ENCODE data around the gene PSMD10.

PSMD10 gene

GRCh38 chrX:108132034-108132433, 40.7 kb upstream of the PSMD10 start (continued):
- TF ChIP-seq PBX3 (CRISPR knock-in tag; IDR thresholded peaks at IDR 0.05), result no peak
- no peak for TF ChIP-seq SALL2 (tag by site-specific recombination; IDR thresholded peaks at IDR 0.05; ENCODE audit: borderline replicate concordance)
- no peak for TF ChIP-seq ZBTB1 (tag by site-specific recombination; IDR thresholded peaks at IDR 0.05)
- TF ChIP-seq, protein P1, sequence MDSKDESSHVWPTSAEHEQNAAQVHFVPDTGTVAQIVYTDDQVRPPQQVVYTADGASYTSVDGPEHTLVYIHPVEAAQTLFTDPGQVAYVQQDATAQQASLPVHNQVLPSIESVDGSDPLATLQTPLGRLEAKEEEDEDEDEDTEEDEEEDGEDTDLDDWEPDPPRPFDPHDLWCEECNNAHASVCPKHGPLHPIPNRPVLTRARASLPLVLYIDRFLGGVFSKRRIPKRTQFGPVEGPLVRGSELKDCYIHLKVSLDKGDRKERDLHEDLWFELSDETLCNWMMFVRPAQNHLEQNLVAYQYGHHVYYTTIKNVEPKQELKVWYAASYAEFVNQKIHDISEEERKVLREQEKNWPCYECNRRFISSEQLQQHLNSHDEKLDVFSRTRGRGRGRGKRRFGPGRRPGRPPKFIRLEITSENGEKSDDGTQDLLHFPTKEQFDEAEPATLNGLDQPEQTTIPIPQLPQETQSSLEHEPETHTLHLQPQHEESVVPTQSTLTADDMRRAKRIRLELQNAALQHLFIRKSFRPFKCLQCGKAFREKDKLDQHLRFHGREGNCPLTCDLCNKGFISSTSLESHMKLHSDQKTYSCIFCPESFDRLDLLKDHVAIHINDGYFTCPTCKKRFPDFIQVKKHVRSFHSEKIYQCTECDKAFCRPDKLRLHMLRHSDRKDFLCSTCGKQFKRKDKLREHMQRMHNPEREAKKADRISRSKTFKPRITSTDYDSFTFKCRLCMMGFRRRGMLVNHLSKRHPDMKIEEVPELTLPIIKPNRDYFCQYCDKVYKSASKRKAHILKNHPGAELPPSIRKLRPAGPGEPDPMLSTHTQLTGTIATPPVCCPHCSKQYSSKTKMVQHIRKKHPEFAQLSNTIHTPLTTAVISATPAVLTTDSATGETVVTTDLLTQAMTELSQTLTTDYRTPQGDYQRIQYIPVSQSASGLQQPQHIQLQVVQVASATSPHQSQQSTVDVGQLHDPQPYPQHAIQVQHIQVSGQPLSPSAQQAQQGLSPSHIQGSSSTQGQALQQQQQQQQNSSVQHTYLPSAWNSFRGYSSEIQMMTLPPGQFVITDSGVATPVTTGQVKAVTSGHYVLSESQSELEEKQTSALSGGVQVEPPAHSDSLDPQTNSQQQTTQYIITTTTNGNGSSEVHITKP (tag by site-specific recombination; IDR thresholded peaks at IDR 0.05), result no peak

- Histone ChIP-seq H3K27ac (ENCODE audit: extremely low read depth, low read depth, low read length) (no peak overlapping the region), H3K4me3 (ENCODE audit: low read depth, low read length) (no peak overlapping the region), H3K36me3 (ENCODE audit: control insufficient read depth in 2 of 2, insufficient read depth in 1 of 2, low read length in 2 of 2) (peaks cover 0 to 22% of the 10 kb centered on the region in 2 experiments; a peak in 2 of 3 replicates), H3K9me3 (ENCODE audit: control insufficient read depth, insufficient read depth, low read depth, low read length) (no peaks in the 10 kb centered on the region), H3K4me1 (ENCODE audit: control insufficient read depth, insufficient read depth, low read length) (no peaks in the 10 kb centered on the region)
- POLR2A ChIA-PET, result no interaction called here
- CTCF ChIA-PET, result interaction anchor here (0.6 to 0.7 kb wide), 2 partner anchors 8 to 307 kb away, joined by 3 to 4 read pairs; no protein-coding TSS in a partner anchor
- TF ChIP-seq ZNF830 (tag by site-specific recombination; IDR thresholded peaks at IDR 0.05; ENCODE audit: low read depth) (no peak), ZNF2 (tag by site-specific recombination; IDR thresholded peaks at IDR 0.05) (no peak), PRDM6 (tag by site-specific recombination; IDR thresholded peaks at IDR 0.05) (no peak), ZNF274 (IDR thresholded peaks at IDR 0.05; ENCODE audit: low read length) (no peak), ZNF274 (tag by site-specific recombination; IDR thresholded peaks at IDR 0.05; ENCODE audit: borderline replicate concordance) (no peak), ZNF473 (tag by site-specific recombination; IDR thresholded peaks at IDR 0.05) (no peak), GLI2 (tag by site-specific recombination; IDR thresholded peaks at IDR 0.05; ENCODE audit: borderline replicate concordance, low read depth) (no peak), ZNF138 (tag by site-specific recombination; IDR thresholded peaks at IDR 0.05; ENCODE audit: borderline replicate concordance) (no peak), ZNF624 (tag by site-specific recombination; IDR thresholded peaks at IDR 0.05) (no peak), ZNF518A (tag by site-specific recombination; conservative IDR thresholded peaks at IDR 0.05; ENCODE audit: low read depth) (no peak)
- TF ChIP-seq, protein P2, sequence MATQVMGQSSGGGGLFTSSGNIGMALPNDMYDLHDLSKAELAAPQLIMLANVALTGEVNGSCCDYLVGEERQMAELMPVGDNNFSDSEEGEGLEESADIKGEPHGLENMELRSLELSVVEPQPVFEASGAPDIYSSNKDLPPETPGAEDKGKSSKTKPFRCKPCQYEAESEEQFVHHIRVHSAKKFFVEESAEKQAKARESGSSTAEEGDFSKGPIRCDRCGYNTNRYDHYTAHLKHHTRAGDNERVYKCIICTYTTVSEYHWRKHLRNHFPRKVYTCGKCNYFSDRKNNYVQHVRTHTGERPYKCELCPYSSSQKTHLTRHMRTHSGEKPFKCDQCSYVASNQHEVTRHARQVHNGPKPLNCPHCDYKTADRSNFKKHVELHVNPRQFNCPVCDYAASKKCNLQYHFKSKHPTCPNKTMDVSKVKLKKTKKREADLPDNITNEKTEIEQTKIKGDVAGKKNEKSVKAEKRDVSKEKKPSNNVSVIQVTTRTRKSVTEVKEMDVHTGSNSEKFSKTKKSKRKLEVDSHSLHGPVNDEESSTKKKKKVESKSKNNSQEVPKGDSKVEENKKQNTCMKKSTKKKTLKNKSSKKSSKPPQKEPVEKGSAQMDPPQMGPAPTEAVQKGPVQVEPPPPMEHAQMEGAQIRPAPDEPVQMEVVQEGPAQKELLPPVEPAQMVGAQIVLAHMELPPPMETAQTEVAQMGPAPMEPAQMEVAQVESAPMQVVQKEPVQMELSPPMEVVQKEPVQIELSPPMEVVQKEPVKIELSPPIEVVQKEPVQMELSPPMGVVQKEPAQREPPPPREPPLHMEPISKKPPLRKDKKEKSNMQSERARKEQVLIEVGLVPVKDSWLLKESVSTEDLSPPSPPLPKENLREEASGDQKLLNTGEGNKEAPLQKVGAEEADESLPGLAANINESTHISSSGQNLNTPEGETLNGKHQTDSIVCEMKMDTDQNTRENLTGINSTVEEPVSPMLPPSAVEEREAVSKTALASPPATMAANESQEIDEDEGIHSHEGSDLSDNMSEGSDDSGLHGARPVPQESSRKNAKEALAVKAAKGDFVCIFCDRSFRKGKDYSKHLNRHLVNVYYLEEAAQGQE (tag by site-specific recombination; IDR thresholded peaks at IDR 0.05), result no peak
- TF ChIP-seq, protein P3, sequence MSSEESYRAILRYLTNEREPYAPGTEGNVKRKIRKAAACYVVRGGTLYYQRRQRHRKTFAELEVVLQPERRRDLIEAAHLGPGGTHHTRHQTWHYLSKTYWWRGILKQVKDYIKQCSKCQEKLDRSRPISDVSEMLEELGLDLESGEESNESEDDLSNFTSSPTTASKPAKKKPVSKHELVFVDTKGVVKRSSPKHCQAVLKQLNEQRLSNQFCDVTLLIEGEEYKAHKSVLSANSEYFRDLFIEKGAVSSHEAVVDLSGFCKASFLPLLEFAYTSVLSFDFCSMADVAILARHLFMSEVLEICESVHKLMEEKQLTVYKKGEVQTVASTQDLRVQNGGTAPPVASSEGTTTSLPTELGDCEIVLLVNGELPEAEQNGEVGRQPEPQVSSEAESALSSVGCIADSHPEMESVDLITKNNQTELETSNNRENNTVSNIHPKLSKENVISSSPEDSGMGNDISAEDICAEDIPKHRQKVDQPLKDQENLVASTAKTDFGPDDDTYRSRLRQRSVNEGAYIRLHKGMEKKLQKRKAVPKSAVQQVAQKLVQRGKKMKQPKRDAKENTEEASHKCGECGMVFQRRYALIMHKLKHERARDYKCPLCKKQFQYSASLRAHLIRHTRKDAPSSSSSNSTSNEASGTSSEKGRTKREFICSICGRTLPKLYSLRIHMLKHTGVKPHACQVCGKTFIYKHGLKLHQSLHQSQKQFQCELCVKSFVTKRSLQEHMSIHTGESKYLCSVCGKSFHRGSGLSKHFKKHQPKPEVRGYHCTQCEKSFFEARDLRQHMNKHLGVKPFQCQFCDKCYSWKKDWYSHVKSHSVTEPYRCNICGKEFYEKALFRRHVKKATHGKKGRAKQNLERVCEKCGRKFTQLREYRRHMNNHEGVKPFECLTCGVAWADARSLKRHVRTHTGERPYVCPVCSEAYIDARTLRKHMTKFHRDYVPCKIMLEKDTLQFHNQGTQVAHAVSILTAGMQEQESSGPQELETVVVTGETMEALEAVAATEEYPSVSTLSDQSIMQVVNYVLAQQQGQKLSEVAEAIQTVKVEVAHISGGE (tag by site-specific recombination; conservative IDR thresholded peaks at IDR 0.05; ENCODE audit: low read depth), result no peak
Measured at GRCh38 chrX:108131471-108131870, 40.1 kb upstream of the PSMD10 start.

Data from HEK293 (cell line).